Measurements from ENCODE around the gene DKK1.
A peak's percentile ranks its signal among the peaks of the same experiment; 100 is the strongest.

Gene DKK1, protein sequence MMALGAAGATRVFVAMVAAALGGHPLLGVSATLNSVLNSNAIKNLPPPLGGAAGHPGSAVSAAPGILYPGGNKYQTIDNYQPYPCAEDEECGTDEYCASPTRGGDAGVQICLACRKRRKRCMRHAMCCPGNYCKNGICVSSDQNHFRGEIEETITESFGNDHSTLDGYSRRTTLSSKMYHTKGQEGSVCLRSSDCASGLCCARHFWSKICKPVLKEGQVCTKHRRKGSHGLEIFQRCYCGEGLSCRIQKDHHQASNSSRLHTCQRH

DNA sequence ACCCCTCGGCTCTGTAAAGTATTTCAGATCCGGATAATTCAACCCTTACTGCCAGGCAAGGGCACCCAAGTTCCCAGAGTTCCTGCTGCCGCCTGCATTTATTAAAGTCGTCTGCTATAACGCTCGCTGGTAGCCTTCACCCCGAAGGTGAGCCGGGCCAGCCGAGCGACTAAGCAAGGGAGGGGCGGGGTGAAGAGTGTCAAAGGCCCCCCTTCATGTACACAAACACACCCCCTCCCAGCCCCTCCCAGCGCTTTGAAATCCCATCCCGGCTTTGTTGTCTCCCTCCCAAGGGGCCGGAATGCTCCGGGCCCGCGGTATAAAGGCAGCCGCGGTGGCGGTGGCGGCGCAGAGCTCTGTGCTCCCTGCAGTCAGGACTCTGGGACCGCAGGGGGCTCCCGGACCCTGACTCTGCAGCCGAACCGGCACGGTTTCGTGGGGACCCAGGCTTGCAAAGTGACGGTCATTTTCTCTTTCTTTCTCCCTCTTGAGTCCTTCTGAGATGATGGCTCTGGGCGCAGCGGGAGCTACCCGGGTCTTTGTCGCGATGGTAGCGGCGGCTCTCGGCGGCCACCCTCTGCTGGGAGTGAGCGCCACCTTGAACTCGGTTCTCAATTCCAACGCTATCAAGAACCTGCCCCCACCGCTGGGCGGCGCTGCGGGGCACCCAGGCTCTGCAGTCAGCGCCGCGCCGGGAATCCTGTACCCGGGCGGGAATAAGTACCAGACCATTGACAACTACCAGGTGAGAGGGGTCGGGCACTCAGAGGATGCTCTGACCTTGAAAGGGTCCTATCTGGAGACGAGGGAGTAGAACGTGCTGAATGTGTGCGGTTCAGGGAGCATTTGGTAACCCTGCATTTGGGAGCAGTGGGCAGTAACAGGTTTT is at the start of gene DKK1:
Gene DKK1, plus strand, starts transcription at position 349 of the 889 bp plus-strand sequence. Its CDS starts 154 bp downstream, at position 503.
- DNase-seq: no peak

DNA sequence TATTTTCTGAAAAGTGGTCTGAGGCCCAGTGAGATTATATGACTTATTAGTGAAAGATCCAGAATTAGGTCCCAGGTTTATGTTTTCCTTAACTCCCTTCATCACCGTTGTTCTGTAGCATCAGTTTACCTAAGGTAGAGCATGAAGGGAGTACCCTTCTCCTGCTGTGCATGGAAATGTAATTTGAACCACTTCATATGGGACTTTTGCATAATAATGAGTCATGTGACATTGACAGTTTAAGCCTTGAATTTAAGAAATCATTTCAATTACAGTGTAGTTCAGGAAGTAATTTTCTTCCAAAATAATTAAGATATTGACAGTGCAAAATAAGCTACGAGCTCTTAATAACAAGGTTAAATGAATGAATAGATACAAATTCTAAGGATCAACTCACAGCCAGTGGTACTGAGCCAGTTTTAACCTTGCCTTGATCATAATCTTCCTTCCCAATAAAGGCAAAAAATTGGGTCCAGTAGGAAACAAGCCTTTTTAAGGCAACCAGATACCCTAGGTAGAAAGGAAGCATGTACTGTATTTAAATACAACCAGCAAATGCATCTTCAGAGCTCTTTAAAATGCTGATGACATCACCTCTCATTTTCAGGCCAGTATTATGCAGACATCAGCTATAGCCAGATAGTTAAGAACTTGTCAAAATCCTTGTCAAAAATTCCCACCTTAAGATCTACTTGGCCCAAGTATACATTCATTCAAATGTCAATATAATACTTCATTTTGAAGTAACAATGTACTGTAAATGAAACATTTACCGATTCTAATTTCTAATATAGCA is 48.8 kb upstream of the DKK1 start:
- DNase-seq: no peak

DNA sequence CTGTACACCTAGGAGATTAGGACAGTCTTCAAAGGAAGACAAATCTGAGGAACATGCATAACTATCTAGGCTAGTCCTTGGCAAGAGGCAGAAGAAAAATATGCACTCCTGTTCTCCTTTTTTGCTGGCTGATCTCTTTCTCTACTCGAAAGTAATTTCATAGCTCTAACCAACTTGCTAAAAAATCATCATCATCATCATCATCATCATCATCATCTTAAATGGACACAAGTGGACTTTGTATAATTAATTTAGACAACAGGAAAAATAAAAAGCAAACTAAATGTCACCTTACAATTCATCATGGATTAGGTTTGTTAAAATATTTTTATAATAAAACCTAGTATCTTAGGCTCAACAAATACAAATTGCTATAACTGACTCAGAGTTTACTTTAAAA is 47.2 kb upstream of the DKK1 start:
- no peak for DNase-seq

DNA sequence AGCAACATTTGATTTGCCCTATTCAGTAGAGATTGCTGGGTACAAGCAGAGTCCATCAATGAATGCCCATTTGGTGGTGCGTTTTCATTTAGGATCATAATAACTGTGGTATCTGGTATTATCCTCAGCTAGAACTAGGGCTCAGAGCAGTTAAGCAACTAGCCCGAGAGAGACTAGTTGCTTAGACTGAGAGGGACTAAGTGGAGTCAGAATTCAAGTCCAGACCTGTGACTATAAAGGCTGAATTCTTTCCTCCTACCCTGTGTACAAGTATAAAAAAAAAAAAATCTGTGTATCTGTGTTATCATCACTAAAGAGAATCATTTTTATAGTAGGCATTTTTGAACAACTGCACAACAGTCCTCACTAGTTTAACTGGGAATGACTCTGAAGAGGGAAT is 45.3 kb upstream of the DKK1 start:
- no peak for DNase-seq

DNA sequence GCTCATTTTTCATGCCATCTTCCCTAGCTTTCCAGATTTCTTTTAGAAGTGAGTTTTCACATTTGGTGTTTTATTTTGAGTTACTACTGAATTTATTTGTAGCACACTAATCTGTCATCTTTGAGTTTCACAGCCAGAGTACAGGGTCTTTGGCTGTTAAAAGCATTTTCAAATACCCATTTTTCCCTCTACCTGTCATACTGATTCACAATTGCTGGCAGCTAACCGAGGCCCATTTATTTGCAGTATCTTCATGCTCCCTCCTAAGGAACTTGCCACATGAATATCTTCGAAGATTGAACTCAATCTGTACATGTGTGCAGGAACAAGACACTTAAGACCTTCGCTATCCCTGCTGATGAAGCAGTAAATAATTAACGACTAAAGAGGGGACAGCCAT is 44.8 kb upstream of the DKK1 start:
- DNase-seq: no peak

DNA sequence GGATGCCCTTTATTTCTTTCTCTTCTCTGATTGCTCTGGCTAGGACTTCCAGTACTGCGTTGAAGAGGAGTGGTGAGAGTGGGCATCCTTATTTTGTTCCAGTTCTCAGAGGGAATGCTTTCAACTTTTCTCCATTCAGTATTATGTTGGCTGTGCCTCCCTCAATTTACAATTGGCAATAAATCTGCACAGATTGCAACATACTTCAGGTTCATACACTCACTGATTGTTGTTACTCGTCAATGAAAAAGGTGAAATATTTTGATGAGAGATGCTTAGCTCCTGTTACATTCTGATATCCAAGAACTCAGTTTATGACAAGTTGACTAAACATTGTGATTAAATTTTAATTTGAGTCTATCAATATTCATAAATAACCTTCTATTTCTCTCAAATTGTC is 37.9 kb upstream of the DKK1 start:
- no peak for DNase-seq

DNA sequence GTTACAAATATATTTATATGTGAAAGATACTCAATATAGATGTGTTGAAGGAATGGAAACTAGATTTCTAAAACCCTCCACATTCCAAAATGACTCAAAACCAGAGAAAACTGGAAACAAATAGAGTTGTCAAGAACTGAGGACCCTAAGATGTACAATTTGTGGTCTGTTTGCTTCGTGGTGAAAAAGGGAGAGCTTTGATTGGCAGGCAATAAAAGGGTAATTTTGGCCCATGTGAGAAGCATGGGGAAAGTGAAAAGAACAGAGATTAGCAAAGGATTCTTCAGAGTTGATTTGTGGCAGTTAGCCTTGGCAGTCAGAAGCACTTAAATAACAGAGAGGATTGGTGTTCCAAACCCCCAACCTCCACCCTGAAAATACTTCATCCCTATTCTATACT is 37.1 kb upstream of the DKK1 start:
- no peak for DNase-seq

DNA sequence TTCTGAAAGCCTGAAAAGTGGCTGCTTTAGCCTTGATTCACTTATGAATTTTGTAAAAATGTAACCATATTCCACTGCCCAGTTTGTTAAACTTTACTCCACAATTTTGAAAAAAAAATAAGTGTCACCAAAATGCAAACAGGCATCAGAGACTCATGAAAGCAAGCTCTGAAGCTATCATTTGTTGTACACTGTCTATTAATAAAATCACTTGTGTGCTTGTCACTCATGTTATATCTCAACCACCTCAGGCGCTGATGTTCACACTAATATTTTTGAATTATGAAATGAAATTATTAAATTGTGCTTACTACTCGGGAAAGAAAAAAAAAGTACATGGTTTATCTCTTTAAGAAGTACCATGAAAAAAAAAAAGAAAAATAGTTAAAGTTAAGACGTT is 34.5 kb upstream of the DKK1 start:
- DNase-seq: no peak

DNA sequence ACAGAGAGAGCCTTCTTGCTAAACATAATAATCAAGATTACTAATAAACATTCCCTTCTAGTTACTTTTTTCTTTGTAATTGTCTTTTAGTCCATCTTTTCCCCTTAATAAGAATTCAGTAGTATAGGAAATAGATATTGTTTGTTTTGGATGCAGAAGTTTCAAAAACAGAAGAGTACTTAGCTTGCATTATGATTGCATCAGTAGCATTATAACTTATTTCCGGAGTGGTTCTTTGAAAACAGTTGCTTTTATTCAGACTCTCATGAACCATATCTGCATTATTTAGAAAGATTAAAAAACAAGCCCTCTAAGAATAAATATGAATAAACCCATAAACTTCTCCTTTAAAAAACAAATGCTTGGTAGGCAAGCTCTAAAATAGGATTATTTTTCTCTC is 34.0 kb upstream of the DKK1 start:
- DNase-seq: no peak

DNA sequence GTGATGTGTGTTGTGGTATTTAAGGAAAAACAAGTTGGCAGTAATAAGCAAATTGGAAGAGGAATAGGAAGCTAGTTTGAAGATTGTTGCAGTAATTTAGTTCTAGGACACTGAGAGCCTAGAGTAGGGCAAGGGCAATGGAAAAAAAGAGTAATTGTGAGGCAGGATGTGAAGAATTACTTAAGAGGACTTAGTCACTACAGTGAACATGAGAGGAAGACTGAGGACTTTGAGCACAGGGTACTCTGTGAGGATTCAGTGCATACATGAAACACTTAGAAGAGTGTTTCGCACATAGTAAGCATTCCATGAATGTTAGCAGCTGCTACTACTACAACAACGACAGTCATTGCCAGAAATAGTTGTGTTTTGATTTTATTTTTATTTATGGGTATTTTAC is 30.9 kb upstream of the DKK1 start:
- no peak for DNase-seq

DNA sequence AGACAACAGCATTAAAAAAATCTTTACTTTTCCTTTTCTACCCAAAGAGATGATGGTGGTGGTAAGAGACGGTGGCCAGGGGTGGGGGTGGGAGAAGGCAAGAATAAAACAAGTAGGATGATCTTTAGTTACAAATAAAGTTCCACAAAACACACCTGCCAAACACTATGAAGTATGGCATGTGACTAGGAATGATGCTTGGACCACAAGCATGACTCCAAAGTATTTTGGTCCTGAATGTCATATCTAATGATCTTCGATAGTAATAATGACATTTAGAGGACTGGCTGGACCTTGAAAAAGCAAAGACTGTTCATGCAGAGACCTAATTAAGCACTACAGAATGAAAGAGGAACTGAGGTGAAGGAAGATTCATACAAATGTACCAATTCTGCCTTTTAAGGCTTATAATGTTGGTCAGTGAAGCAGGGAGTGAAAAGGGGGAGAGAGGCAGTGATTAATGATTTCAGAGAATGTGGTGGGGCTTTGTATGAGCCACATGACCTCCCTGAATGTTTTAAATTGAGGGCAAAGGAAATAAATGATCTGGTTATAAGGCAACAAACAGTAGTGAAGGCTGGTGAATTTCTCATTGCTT is 29.6 kb upstream of the DKK1 start:
- DNase-seq: no peak

DNA sequence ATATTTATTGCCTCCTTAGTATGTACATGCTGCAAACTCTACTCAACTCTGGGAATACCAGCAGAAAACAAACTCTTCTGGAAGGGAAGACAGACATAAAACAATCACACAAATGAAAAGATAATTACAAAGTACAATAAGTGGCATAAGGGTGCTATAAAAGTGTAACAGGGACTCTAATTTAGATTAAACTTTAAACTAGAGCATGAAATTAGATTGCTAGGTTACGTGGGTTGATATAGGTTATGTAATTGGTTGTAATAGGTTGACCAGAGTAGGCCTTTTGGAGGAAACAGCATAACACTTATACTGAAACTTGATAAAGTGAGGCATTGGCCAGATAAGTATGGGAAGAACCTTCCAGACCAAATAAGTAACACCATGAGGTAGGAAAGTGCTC is 26.2 kb upstream of the DKK1 start:
- no peak for DNase-seq

DNA sequence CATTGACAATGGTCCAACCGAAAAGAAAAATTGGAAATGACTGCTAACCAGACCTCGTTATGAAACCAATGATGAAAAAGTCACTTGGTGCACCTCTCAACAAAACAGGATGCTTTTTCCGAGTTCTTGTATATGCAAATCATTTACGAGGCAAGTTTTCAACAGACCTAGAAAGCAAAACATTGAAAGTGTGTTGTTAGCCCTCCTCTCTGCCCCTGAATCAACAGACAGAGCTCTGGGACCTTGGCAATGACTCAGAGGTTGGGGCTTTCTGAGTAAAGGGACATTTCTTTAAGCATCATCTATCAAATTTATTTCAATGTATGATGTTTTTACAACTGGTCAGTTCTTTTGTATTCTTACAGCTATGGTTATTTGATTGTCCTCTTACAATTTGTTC is 16.3 kb upstream of the DKK1 start:
- DNase-seq: no peak

DNA sequence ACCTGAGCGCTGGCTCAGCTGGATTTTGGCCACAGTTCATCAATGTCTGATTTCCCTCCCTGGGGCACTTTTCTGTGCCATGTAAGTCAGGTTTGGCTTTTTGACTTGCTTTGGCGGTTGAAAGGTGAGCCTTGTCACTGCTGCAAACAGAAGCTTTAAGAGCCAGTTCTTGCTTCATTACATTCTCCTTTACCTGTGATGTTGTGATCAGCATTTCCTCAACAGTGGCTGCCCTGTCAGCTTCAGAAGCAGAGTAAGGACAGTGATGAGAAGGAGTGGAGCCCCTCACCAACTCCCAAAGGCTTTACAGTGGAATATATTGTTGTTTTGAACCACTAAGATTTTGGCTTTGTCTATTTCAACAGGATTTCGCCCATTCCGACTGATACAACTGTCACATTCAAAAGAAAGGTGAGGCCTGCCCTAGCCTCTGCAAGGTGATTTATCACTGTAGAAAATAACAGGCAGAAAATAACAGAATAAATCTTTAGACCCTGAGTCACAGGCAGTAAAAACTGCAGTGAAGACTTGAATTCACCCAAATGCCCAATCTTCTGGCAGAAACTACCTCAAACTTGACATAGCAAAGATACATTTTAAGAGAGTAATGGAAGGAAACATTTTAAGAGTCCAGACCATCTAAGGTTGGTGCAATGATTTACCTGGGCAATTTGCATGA is 13.3 kb upstream of the DKK1 start:
- DNase-seq: no peak

DNA sequence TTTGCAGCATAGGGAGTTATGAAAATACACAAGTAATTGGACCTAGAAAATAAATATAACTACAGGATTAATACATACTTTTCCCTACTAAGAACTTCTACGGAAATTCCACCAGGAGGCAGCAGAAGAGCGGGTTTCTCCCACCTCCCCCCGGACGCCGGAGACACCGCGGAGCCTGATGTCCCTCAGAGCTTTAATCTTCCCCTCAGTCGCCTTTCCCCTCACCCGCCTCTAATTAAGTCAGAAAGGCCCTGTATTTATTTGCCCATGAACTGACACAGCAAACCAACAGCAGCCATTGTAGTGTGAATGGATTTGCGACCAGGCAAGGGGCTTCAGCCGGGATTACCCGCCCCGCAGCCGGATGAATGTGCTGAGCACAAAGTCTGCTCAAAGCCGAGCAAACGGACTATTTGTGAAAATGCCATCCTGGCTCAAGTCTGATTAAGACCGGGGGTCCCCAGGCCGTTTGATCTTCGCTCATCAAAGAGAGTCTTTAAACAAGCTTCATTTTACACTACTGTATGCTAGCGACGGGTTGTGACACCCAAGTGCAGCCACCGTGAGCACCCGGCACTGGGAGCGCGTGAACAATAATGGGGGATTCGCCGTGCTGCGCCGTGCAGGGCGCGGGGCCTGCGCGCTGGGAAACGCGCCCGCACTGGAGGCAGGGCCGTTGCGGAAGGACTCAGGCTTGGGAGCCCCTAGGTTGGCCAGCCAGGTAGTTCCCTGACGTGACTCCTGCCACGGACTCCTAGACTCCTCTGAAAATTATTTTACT is 5.6 kb upstream of the DKK1 start:
- peak; percentile 12 for DNase-seq

DNA sequence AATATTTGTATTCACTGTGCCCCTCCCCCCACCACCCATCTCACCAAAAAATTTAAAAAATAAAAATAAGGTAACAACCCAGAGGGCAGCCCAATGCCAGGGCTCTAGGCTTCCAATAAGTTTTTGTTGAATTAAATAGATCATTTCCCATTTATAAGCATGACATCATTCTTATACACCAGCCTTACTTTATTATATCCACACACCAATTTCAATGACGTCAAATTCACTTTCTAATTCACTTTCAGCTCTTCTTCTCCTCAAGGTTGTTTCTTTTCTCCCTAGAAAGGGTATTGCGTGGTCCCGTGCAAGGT is 1.2 kb upstream of the DKK1 start:
- no peak for DNase-seq

DNA sequence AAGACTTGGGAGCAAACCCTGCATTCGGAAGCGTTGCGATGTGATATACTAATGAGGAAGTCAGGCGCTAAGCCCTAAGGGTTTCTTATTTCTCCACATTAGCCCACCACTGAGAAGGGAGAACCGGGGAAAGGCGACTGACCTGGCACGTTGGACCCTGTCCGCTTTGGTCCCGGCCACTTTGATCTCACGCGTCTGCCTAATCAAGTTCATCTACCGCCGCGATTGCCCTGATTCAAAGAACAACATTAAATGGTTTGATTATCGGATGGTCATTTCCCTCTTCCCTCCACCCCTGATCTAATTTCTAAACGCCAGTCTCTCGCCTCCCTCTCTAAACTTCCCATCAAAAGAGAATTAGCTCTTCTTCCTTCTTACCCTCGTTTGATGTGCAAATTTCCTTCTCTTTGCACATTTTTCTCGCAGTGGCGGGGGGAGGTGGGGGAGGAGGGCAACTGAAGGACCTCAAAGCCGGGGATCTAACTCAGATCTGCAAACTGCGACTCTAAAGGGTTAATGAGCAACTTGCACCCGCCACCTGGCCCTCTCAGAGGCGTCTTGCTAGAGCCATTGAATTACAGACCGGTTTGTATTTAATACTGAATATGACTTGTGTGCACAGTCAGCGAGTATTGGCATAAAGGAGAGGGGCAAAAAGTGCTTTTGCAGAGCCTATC is 687 bp upstream of the DKK1 start:
- no peak for DNase-seq

DNA sequence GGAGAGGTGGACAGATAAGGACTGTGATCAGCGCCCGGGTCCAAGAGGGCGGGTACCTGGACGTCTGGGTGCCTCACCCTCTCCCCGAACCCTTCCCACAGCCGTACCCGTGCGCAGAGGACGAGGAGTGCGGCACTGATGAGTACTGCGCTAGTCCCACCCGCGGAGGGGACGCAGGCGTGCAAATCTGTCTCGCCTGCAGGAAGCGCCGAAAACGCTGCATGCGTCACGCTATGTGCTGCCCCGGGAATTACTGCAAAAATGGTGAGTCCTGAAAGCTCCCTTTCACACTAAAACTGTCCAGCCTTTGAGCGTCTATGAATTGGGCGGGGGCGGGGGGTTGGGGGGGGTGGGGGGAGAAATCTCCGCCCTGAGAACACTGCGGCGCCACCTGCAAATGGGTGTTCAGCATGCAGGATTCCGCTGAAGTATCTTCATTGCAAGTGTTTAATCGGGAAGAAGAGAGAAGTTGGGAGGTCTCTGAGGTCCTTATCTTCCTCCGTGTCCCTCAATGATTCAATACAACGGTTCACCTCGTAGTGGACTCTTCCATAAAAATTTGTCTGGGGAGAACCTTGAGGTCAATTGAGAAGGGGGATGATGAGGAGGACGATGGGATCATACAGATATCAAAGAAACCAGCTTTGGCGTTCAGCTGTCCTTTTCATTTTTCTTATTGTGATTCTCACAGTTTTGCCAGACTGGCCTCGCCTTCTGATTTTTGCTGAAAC is 906 bp downstream of the DKK1 start:
- DNase-seq: no peak

DNA sequence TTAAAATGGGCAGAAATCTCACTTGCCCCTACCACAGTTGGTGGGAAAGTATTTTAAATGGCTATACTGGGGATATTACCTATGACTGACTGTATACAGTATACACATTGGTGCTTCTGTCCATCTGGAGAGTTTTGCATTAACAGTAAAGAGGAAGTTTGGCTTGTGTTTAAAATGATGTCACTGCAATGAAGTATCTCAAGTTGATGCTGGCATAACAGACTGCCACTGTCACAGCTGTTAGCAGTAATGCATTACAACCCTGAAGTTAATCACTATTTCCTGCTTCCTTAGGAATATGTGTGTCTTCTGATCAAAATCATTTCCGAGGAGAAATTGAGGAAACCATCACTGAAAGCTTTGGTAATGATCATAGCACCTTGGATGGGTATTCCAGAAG is 1.9 kb downstream of the DKK1 start:
- DNase-seq: no peak

DNA sequence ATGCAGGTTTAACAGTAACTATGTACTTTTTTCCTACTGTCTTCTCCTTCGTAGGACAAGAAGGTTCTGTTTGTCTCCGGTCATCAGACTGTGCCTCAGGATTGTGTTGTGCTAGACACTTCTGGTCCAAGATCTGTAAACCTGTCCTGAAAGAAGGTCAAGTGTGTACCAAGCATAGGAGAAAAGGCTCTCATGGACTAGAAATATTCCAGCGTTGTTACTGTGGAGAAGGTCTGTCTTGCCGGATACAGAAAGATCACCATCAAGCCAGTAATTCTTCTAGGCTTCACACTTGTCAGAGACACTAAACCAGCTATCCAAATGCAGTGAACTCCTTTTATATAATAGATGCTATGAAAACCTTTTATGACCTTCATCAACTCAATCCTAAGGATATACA is 2.4 kb downstream of the DKK1 start:
- DNase-seq: no peak

Data from COR-L47 (cell line).